ENCODE results near the gene XBP1.

GRCh38 chr22:28822930-28823551 is 22.7 kb upstream of the XBP1 start:
- TF ChIP-seq, protein P1, sequence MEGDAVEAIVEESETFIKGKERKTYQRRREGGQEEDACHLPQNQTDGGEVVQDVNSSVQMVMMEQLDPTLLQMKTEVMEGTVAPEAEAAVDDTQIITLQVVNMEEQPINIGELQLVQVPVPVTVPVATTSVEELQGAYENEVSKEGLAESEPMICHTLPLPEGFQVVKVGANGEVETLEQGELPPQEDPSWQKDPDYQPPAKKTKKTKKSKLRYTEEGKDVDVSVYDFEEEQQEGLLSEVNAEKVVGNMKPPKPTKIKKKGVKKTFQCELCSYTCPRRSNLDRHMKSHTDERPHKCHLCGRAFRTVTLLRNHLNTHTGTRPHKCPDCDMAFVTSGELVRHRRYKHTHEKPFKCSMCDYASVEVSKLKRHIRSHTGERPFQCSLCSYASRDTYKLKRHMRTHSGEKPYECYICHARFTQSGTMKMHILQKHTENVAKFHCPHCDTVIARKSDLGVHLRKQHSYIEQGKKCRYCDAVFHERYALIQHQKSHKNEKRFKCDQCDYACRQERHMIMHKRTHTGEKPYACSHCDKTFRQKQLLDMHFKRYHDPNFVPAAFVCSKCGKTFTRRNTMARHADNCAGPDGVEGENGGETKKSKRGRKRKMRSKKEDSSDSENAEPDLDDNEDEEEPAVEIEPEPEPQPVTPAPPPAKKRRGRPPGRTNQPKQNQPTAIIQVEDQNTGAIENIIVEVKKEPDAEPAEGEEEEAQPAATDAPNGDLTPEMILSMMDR (IDR thresholded peaks at IDR 0.05; ENCODE audit: control extremely low read depth in 1 of 3, insufficient read depth in 1 of 3, low read depth in 1 of 3, low read length in 3 of 3) = no peak
- no peak for TF ChIP-seq POLR2A (IDR thresholded peaks at IDR 0.05; ENCODE audit: control extremely low read depth in 1 of 2, low read depth in 2 of 2, low read length in 2 of 2)
- no peak for TF ChIP-seq CEBPB (IDR thresholded peaks at IDR 0.05; ENCODE audit: low read depth, low read length)
- no peak for TF ChIP-seq KDM1A (IDR thresholded peaks at IDR 0.05; ENCODE audit: borderline replicate concordance, low read length)
- TF ChIP-seq ZNF274 (IDR thresholded peaks at IDR 0.05; ENCODE audit: borderline replicate concordance, extremely low read depth, low read length) = no peak
- TF ChIP-seq POLR2AphosphoS5 (IDR thresholded peaks at IDR 0.05; ENCODE audit: low read depth, low read length) = no peak
- no peak for TF ChIP-seq EZH2 (IDR thresholded peaks at IDR 0.05; ENCODE audit: low read depth, low read length, severe bottlenecking)
- TF ChIP-seq CREB1 (IDR thresholded peaks at IDR 0.05) = no peak
- TF ChIP-seq, protein P2, sequence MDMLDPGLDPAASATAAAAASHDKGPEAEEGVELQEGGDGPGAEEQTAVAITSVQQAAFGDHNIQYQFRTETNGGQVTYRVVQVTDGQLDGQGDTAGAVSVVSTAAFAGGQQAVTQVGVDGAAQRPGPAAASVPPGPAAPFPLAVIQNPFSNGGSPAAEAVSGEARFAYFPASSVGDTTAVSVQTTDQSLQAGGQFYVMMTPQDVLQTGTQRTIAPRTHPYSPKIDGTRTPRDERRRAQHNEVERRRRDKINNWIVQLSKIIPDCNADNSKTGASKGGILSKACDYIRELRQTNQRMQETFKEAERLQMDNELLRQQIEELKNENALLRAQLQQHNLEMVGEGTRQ (IDR thresholded peaks at IDR 0.05; ENCODE audit: low read length) = no peak
- TF ChIP-seq SRF (IDR thresholded peaks at IDR 0.05; ENCODE audit: low read depth, low read length) = no peak
- TF ChIP-seq SIRT6 (IDR thresholded peaks at IDR 0.05; ENCODE audit: low read length) = no peak
- TF ChIP-seq TAF1 (IDR thresholded peaks at IDR 0.05; ENCODE audit: low read depth, low read length) = no peak
- no peak for TF ChIP-seq SIN3A (conservative IDR thresholded peaks at IDR 0.05 in 1 of 2, IDR thresholded peaks at IDR 0.05 in 1 of 2; ENCODE audit: low read depth in 1 of 2, low read length in 2 of 2)
- no peak for TF ChIP-seq EP300 (IDR thresholded peaks at IDR 0.05; ENCODE audit: borderline replicate concordance in 1 of 2, low read depth in 2 of 2, low read length in 2 of 2)

All from H1 (cell line).